HL-60/S4 treated with phorbol 12-myristate 13-acetate at 8.2 ng/mL for 4 days and 3 days (cell line): Measurements from ENCODE around the gene PRXL2B.
"Not testable (repeated sequence)": the region's sequence is repeated elsewhere in the genome, so short reads cannot be mapped to it uniquely, and the experiment has no call there.

Experiments
- in situ Hi-C: fragments of 300-500 bp; cut with MboI; formaldehyde crosslinking; loops from 2 replicates; pipeline ENCODE4 v1.15.0; 2022; ENCODE audit warnings: low sequenced_read_pairs

PRXL2B gene

DNA sequence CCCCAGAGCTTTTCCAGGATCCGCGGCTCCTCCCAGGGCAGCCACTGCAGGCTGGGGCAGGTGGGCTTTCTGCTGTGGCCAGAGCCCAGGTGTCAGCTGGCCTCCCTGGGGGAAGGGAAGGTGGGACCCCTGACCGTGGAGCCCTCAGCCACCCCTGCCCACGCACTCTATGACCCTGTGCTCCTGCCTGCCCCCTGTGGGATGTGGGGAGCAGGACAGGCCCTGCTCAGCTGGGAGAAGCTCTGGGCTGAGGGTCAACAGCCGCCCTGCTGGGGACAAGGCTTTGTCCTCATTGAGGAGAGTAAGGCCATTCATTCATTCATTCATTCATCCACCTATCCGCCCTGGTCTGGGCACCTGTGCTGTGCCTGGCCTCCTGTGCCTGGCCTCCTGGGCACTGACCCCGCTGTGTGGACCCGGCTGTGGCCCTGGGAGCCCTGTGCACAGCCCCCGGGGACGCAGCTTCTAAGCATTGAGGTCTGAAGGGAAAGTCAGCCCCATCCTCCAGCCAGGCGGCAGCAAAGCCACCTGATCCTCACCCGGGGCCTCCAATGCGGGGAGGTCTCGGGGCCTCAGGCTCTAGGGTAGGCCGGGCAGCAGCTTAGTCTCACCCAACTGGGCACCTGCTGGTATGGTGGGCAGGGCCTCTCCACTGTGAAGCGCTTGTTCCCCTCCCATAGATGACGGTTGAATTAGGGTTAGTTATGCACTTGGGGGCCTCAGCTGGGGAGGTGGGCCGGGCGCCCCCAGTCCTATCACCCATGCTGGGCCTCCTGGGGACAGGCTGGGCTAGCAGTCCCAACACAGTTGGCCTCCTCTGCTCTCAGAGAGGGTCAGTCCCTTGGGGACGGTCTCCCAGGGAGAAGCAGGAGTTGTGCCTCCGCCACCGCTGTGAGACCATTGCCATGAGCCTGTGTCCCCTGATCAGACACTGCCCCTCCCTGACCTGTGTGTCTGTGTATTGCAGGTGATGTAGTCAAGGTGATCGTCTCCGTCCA lies 24.4 kb upstream of the PRXL2B start:
- in situ Hi-C loops = no loop called here

- in situ Hi-C loops = no loop called here
Measured at GRCh38 chr1:2563205-2563604, 23.4 kb upstream of the PRXL2B start.

- in situ Hi-C loops = no loop called here
Measured at GRCh38 chr1:2564006-2564814, 22.4 kb upstream of the PRXL2B start.

DNA sequence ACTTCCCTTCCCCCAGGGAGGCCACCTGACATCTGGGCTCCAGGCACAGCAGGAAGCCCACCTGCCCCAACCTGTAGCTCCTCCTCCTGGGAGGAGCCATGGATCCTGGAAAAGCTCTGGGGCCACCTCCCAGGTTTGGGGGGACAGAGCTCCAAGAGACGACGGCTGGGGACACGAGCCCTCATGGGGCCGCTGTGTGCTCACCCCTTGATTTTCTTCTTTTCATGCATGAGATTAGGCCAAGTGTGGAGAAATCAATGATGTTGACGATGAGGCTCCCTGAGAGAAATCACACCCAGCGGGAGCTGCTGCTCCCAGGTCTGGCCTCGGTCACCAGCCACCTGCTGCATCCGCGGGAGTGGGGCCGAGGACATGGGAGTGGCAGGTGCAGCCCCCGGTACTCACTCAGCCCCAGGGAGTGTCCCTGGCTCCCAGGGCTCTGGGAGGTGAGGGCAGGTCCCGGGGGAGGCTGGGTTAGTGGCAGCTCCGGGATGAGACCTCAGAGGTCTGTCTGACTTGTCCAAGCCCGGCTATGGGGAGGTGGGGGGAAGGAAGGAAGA lies 21.7 kb upstream of the PRXL2B start:
- in situ Hi-C loops = no loop called here

GRCh38 chr1:2566101-2567045 lies 20.2 kb upstream of the PRXL2B start:
- in situ Hi-C loops = no loop called here

- in situ Hi-C loops = no loop called here
Measured at GRCh38 chr1:2567083-2567679, 19.4 kb upstream of the PRXL2B start.

DNA sequence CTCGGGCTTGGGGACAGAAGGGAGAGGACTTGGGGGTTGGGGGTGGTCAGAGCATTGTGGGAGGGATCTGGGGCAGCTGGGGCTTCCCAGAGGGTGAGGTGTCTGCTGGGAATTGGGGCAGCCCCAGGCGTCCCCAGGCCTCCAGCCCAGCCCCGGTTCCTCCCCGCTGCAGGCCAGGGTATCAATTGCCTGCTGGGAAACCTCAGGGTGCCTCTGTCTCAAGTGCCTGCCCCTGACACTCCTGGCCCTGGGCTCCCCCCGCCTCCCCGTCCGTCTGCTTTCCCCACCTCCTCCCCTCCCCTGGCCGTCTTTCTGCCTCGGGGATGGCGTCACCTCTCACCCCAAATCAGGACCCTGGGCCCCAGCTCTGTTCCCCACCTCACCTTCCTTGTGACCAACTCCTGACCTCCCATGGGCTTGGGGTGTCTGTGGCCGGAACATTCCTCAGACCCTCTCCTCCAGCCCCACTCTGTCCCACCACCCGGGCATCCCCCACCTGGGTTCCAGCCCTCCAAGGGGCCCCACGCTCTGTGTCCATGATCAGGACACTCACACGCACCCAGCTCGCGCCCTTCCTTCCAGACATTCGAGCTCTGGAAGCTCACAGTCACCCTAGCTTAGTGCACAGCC lies 18.3 kb upstream of the PRXL2B start:
- in situ Hi-C loops = not testable (repeated sequence)

DNA sequence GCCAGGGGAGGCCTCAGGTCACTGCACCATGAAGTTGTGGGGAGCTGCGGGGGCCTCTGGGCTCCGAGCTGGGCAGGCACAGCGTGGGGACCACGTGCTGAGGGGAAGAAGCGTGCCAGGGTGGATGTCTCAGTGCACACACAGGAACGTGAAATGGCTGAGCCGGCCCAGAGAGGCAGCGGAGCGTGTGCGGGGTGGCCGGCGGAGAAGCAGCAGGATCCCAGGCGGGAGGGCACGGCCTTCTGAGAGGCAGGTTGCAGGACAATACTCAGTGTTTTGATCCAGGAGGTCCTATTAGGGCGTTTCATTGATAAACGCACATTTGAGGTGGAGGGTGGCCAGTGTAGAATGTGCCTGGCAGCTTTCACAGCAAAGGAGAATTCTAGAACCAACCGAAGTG lies 17.5 kb upstream of the PRXL2B start:
- in situ Hi-C loops = no loop called here

DNA sequence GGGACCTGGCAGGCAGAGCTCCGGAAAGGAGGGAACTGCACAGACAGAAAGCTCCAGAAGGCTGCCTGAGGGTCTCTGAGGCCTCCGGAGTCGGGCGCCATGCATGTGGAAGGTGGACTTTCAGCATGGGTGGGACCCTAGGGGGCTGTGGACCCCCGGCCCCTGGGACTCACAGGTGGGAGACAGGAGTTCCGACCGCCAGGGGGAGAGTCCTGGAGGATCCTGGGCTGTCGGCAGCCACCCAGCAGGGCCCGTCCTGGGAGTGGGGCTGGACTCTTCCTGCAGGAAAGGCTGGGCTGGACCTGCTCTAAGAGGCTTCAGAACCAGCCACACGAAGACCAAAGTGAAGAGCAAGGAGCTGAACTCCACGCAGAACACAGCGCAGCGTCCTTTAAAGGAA lies 16.9 kb upstream of the PRXL2B start:
- in situ Hi-C loops = not testable (repeated sequence)

- in situ Hi-C loops = no loop called here
Measured at GRCh38 chr1:2570332-2570731, 16.2 kb upstream of the PRXL2B start.

DNA sequence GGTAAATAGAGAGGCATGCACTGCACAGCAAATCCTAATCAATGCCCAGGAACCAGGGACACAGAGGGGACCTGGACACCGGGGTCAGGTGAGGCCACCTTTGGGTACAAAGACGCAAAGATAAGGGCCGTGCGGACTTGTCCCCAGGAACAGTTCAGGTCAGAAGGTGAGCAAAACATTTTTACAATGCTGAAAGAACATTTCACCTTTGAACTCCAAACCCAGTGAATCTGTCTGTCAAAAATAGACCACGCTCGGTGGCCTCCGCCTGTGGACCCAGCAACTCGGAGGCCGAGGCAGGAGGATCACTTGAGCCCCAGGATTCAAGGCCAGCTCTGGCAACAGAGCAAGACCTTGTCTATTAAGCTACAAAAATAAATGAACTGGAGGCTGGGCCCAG lies 15.2 kb upstream of the PRXL2B start:
- in situ Hi-C loops = no loop called here

DNA sequence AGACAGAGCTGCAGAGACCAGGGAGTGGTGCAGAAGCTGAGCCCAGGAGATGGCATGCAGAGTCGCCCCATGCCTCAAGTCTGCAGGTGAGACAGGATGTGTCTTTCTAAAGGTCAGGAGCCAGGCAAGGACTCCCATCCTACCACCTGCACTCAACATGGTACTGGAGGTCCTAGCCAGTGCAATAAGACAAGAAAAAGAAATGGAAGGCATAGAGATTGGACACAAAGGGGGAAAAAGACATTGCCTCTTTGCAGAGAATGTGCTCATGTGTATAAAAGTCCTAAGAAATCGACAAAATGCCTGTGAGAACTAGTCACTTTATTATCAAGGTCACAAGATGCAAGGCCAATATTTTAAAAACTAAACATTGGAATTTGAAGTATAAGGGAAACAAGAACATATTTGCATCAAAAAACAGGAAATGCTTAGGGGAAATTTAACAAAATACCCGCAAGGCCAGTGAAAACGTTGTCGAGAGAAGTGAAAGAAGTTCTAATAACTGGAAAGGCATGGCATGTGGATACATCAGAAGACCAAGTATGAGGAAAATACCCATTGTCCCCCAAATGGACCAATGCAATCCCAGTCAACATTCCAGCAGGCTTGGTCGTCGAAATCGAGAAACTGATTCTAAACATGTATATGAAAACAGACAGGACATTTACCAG lies 13.2 kb upstream of the PRXL2B start:
- in situ Hi-C loops = no loop called here

GRCh38 chr1:2574350-2574749 lies 12.2 kb upstream of the PRXL2B start:
- in situ Hi-C loops = no loop called here

GRCh38 chr1:2575801-2576663 lies 10.5 kb upstream of the PRXL2B start:
- in situ Hi-C loops = no loop called here

- in situ Hi-C loops = not testable (repeated sequence)
Measured at GRCh38 chr1:2577565-2578075, 9.0 kb upstream of the PRXL2B start.

GRCh38 chr1:2578758-2579118 lies 7.8 kb upstream of the PRXL2B start:
- in situ Hi-C loops = no loop called here

GRCh38 chr1:2580691-2581090 lies 5.9 kb upstream of the PRXL2B start:
- in situ Hi-C loops = no loop called here

GRCh38 chr1:2582391-2582790 lies 4.2 kb upstream of the PRXL2B start:
- in situ Hi-C loops = no loop called here
